ENCODE data around the gene IFT88. TPM values are rescaled to one million over a fixed set of nuclear protein-coding genes. Genes with fewer than 3 reads are reported as not detected.

Gene IFT88
- total RNA-seq: 19.5 and 24.5 TPM in 2 replicates

GRCh38 chr13:20566898-20567874, at the start of gene IFT88:
TSS of gene IFT88 (plus strand) at chr13:20567157. CDS start at chr13:20574386, 7,229 bp downstream.

GRCh38 chr13:20525601-20526544, 41.1 kb upstream of the IFT88 start, which contains the start of gene CRYL1:
TSS of gene CRYL1 (minus strand) at chr13:20525857. CDS start at chr13:20525794, 63 bp downstream.

GRCh38 chr13:20702915-20703779, 136.2 kb downstream of the IFT88 start, which contains the start of gene IL17D:
TSS of gene IL17D (plus strand) at chr13:20703699. CDS start at chr13:20704002, 303 bp downstream.

Small RNAs within 50 kb of the gene (small RNA-seq; reads per million reads assigned to genes)
- gene RNU2-7P: not detected

Other genes with a start within 250 kb of the IFT88 start
- 18.7 and 19.8 TPM in 2 replicates for gene CRYL1, start 41.3 kb upstream of the IFT88 start, total RNA-seq
- 4.1 and 6.4 TPM in 2 replicates for gene IL17D, start 136.5 kb downstream of the IFT88 start, total RNA-seq
- 13.9 and 16.4 TPM in 2 replicates for gene EEF1AKMT1, start 206.8 kb downstream of the IFT88 start, total RNA-seq